ENCODE measurements around the gene SLC38A3. TPM values are rescaled to one million over a fixed set of nuclear protein-coding genes. Genes with fewer than 3 reads are reported as not detected.

SLC38A3 gene
- total RNA-seq, 4 donors from 2014 or later, result 0.56 to 1.5 (median 0.84) TPM; not detected in 1

- DNase-seq (ENCODE audit: low spot score) (no peak), ATAC-seq (ENCODE audit: low FRiP score) (no peak)
- no peak for TF ChIP-seq CTCF (IDR thresholded peaks at IDR 0.05)
These were observed 35.7 kb upstream of the SLC38A3 start for GRCh38 chr3:50169232-50169832.

- TF ChIP-seq CTCF (IDR thresholded peaks at IDR 0.05), result no peak
- DNase-seq (ENCODE audit: low spot score) (no peak), ATAC-seq (ENCODE audit: low FRiP score) (no peak)
These were observed 35.2 kb upstream of the SLC38A3 start for GRCh38 chr3:50169858-50170257.

- ATAC-seq (ENCODE audit: low FRiP score), result peak; percentile 30
- no peak for DNase-seq (ENCODE audit: low spot score)
- TF ChIP-seq CTCF (IDR thresholded peaks at IDR 0.05), result no peak
These were observed 34.4 kb upstream of the SLC38A3 start for GRCh38 chr3:50170689-50171088.

GRCh38 chr3:50171540-50172301, 33.4 kb upstream of the SLC38A3 start:
- ATAC-seq (ENCODE audit: low FRiP score) (no peak), DNase-seq (ENCODE audit: low spot score) (no peak)
- TF ChIP-seq CTCF (IDR thresholded peaks at IDR 0.05), result no peak

GRCh38 chr3:50172626-50173220, 32.3 kb upstream of the SLC38A3 start:
- TF ChIP-seq CTCF (IDR thresholded peaks at IDR 0.05), result no peak
- ATAC-seq (ENCODE audit: low FRiP score) (no peak), DNase-seq (ENCODE audit: low spot score) (no peak)

- no peak for ATAC-seq (ENCODE audit: low FRiP score)
- DNase-seq (ENCODE audit: low spot score), result no peak
- TF ChIP-seq CTCF (IDR thresholded peaks at IDR 0.05), result no peak
These were observed 31.2 kb upstream of the SLC38A3 start for GRCh38 chr3:50173685-50174516.
